CD4-positive, alpha-beta T cell treated with Interferon gamma for 1 hour (primary cell): ENCODE measurements around the gene PDE8A.

Source experiments
- DNase-seq: peaks from one replicate; pipeline ENCODE4 v3.0.0-alpha.2; 2020

Gene PDE8A

GRCh38 chr15:85099195-85099803, 117.6 kb downstream of the PDE8A start:
- no peak for DNase-seq

- no peak for DNase-seq
Measured at GRCh38 chr15:85100186-85100937, 118.7 kb downstream of the PDE8A start.

- DNase-seq = no peak
Measured at GRCh38 chr15:85104584-85104983, 122.9 kb downstream of the PDE8A start.

DNA sequence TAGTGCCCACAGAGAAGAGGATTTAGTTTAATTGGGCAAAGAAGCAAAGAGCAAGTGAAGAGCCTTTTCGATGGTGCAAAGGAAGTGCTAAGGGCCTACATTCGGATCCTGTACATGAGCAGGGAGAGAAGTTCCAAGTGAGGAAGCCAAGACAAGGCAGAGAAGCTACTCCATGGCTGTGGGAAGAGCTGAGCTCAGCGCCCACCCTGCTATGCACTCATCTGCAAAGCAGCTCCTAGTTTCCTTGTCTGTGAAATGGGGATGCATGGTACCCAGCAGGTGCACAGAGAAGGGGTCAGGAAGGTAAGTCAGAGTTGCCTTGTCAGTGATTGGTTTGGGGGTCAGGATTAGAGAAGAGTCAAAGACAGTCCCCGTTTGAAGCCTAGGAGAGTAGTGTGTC, 126.5 kb downstream of the PDE8A start:
- DNase-seq = no peak

DNA sequence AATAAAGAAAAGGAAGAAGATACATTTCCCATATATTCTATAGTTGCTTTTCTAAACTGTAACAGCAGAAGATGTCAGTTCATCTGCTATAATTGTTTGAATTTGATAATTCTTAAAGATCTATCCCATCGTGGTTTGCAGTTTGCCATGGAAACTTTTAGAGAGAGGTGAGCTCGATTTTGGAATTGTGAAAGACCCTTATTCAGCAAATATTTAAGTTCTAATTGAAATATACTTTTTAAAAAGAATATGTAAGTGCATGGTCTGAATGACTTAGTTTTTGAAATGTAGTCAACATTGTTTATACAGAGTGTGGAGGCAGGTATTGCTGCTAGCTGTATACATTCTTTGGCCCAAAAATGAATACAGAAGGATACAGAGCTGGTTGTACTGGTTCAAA, 127.7 kb downstream of the PDE8A start:
- no peak for DNase-seq

GRCh38 chr15:85112997-85113396, 131.3 kb downstream of the PDE8A start:
- no peak for DNase-seq

GRCh38 chr15:85114886-85115285, 133.2 kb downstream of the PDE8A start:
- no peak for DNase-seq

GRCh38 chr15:85116066-85116465, 134.4 kb downstream of the PDE8A start:
- no peak for DNase-seq

DNA sequence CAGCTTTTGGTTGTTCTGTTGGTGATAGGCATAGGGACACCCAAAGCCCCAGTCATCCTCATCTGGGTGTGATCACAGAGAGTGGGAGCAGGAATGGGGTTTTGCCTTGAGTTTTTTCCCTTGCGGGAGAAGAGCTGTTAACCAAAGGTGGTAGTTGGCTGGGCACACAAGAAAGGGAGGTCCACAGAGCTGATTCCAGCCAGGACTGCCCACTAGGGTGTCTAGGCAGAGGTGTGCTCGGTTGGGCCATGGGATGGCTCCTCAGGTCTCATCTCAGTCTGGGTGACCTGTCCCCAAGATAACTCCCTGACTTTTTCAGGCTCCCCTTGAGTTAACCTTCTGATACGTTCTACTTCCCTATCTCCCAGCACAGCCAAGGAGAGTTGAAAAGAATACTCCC, 134.8 kb downstream of the PDE8A start:
- DNase-seq = no peak

- no peak for DNase-seq
Measured at GRCh38 chr15:85116925-85117646, 135.4 kb downstream of the PDE8A start.

DNA sequence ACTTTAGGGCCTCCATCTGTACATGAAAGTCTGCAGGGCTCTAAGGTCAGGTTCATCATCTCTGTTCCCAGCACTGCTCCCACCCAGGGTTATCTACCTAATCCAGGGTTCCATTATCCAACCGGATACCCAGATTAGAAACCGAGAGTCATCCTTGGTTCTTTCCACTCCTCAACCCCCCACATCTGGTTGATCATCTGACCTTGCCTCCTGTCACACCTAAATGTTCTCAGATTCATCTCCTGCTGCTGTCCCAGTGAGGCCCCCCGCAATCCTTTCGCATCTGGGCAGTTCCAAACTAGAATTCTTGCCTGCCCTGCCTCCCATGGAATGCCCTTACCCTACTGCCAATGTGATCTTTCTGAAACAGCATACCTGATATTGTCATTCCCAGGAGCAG, 136.5 kb downstream of the PDE8A start:
- DNase-seq = no peak

GRCh38 chr15:85118581-85118980, 136.9 kb downstream of the PDE8A start:
- DNase-seq = no peak

DNA sequence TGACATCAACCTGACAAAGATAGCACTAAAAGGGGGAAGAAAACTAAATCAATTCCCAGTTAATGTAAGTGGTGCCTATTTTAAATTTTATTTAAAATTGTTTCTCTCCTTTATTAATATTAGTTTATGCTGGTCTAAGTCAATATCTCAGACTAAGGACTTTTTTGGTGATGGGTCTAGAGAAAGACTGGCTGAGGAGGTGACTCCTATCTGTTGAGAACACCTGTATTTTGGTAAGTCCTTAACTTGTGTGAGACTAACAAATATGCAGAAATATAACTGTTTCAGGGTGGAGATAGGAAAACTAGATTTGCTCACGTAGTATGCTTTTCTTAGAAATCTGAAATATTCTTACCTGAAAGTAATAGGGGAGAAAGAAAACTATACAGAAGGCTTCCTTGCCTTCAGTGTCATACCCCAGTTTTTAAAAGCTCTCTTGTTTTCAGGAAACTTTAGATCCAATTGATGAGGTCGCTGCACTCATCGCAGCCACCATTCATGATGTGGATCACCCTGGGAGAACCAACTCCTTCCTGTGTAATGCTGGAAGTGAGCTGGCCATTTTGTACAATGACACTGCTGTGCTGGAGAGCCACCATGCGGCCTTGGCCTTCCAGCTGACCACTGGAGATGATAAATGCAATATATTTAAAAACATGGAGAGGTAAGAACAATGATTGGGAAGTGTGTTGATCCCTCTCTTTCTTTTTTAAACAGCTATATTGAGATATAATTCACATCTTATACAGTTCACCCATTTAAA, 138.9 kb downstream of the PDE8A start:
- DNase-seq = no peak

GRCh38 chr15:85124173-85124572, 142.5 kb downstream of the PDE8A start:
- no peak for DNase-seq

- no peak for DNase-seq
Measured at GRCh38 chr15:85125056-85125661, 143.5 kb downstream of the PDE8A start.

- no peak for DNase-seq
Measured at GRCh38 chr15:85128621-85129020, 147.0 kb downstream of the PDE8A start.

GRCh38 chr15:85129881-85130280, 148.2 kb downstream of the PDE8A start:
- DNase-seq = no peak

GRCh38 chr15:85131915-85132314, 150.3 kb downstream of the PDE8A start:
- DNase-seq = no peak

- DNase-seq = no peak
Measured at GRCh38 chr15:85133709-85134108, 152.1 kb downstream of the PDE8A start.

- DNase-seq = no peak
Measured at GRCh38 chr15:85137489-85138168, 156.0 kb downstream of the PDE8A start.

DNA sequence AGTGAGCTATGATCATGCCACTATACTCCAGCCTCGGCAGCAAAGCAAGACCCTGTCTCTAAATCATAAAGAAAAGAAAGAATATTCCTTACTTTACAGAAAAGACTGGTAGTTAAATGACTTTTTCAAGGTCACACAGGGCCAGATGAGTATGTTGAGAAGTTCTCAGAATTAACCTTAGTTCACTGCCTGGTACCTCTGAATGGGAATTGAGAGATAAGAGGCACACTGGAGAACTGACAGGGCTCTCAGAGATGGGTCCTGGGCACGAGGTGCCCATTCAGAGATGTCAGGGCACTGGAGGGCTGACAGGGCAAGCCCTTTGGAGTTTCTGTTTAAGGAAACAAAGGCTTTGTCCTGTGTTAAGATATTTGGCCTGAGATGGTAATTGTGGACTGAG, 157.7 kb downstream of the PDE8A start:
- no peak for DNase-seq

GRCh38 chr15:85141726-85142125, 160.1 kb downstream of the PDE8A start:
- DNase-seq = no peak
